OCI-LY3 (cell line): ENCODE results near the gene PAQR9.

Experiments used
- EZH2phosphoT487 ChIP-seq: fragments of 200-600 bp; shearing (Covaris generic); IDR thresholded peaks from 2 replicates; pipeline ENCODE4 v1.6.1; 2018; ENCODE audit warnings: antibody characterized with exemption, mixed run types, low read depth
- TF ChIP-seq, protein P1 (sequence below): fragments of 200-600, 300-600 bp; sonication (generic); IDR thresholded peaks from 2 replicates; pipeline ENCODE4 v1.5.1; 2014; ENCODE audit warnings: antibody characterized with exemption, low read length, low read depth

DNA sequence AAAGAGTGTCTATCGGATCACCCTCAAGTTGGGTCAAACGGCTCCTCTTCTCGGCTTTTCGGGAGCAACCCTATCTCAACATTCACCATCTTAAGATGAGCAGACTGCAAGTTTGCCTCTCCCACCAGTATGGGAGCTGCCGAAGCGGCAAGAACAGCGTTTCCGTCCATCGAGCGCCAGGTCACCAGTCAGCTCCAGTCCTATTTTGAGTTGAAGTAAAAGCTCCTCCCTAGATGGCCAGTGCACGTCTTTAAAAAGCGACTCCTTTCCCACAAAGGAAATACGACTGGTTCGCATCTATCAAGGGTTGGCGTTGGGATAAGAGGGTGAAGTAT lies 37.5 kb upstream of the PAQR9 start:
- TF ChIP-seq, protein P1, sequence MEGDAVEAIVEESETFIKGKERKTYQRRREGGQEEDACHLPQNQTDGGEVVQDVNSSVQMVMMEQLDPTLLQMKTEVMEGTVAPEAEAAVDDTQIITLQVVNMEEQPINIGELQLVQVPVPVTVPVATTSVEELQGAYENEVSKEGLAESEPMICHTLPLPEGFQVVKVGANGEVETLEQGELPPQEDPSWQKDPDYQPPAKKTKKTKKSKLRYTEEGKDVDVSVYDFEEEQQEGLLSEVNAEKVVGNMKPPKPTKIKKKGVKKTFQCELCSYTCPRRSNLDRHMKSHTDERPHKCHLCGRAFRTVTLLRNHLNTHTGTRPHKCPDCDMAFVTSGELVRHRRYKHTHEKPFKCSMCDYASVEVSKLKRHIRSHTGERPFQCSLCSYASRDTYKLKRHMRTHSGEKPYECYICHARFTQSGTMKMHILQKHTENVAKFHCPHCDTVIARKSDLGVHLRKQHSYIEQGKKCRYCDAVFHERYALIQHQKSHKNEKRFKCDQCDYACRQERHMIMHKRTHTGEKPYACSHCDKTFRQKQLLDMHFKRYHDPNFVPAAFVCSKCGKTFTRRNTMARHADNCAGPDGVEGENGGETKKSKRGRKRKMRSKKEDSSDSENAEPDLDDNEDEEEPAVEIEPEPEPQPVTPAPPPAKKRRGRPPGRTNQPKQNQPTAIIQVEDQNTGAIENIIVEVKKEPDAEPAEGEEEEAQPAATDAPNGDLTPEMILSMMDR, result no peak
- no peak for TF ChIP-seq EZH2phosphoT487
